GM23338 (cell line): ENCODE measurements around the gene UBL7. TPM values are rescaled to one million over a fixed set of nuclear protein-coding genes. Genes with fewer than 3 reads are reported as not detected.

Experiments
- ATAC-seq: fragments of 200-7000 bp; cut with Tn5 transposase; 3 replicates; pipeline ENCODE4 v1.9.1; 2020
- DNase-seq: peaks from one replicate; pipeline ENCODE4 v3.0.0-alpha.2; 2015; ENCODE audit warnings: low spot score
- H2AFZ ChIP-seq: fragments of 200-600 bp; sonication (generic); 2 replicates; pipeline ENCODE4 v1.8.0; 2016; ENCODE audit warnings: antibody characterized with exemption, mild to moderate bottlenecking, moderate library complexity
- H3F3A ChIP-seq: fragments of 200-600 bp; sonication (generic); replicated peaks from 2 replicates; pipeline ENCODE4 v1.8.0; 2017; ENCODE audit warnings: antibody characterized with exemption, mixed run types, low read depth
- H3K27ac ChIP-seq: fragments of 200-600 bp; sonication (generic); 2 replicates; pipeline ENCODE4 v1.6.1; 2016; ENCODE audit warnings: low read depth
- H3K27me3 ChIP-seq: fragments of 200-600 bp; sonication (generic); 2 replicates; pipeline ENCODE4 v1.8.0; 2016; ENCODE audit warnings: mild to moderate bottlenecking, mixed run types, moderate library complexity; ENCODE audit not compliant: insufficient read depth
- H3K36me3 ChIP-seq: fragments of 200-600 bp; sonication (generic); 2 replicates; pipeline ENCODE4 v1.8.0; 2016; ENCODE audit warnings: mild to moderate bottlenecking; ENCODE audit not compliant: insufficient read depth
- H3K4me1 ChIP-seq: fragments of 200-600 bp; sonication (generic); 2 replicates; pipeline ENCODE4 v1.8.0; 2016; ENCODE audit warnings: mild to moderate bottlenecking, moderate library complexity; ENCODE audit not compliant: insufficient read depth
- H3K4me2 ChIP-seq: fragments of 200-600 bp; sonication (generic); 2 replicates; pipeline ENCODE4 v1.7.1; 2017; ENCODE audit warnings: mixed run types
- H3K4me3 ChIP-seq: fragments of 200-600 bp; sonication (generic); 2 replicates; pipeline ENCODE4 v1.6.1; 2016; ENCODE audit warnings: mixed run types
- H3K79me2 ChIP-seq: fragments of 200-600 bp; sonication (generic); replicated peaks from 2 replicates; pipeline ENCODE4 v1.8.0; 2017; ENCODE audit warnings: mild to moderate bottlenecking; ENCODE audit not compliant: insufficient read depth
- H3K9me2 ChIP-seq: fragments of 200-600 bp; sonication (generic); 2 replicates; pipeline ENCODE4 v1.8.0; 2017; ENCODE audit not compliant: insufficient read depth
- H4K20me1 ChIP-seq: fragments of 200-600 bp; sonication (generic); replicated peaks from 2 replicates; pipeline ENCODE4 v1.8.0; 2017; ENCODE audit warnings: mild to moderate bottlenecking; ENCODE audit not compliant: insufficient read depth
- H3K27ac Mint-ChIP-seq: 2 replicates; pipeline ENCODE4 v1.8.0; 2020; ENCODE audit warnings: inconsistent platforms, mild to moderate bottlenecking, moderate library complexity, mixed read lengths
- H3K27me3 Mint-ChIP-seq: 3 replicates; pipeline ENCODE4 v1.8.0; 2022; ENCODE audit warnings: low read depth, mild to moderate bottlenecking, moderate library complexity, mixed read lengths, inconsistent platforms; ENCODE audit not compliant: insufficient read depth, poor library complexity
- H3K36me3 Mint-ChIP-seq: 3 replicates; pipeline ENCODE4 v1.8.0; 2021; ENCODE audit warnings: low read depth, mild to moderate bottlenecking, inconsistent platforms, moderate library complexity, mixed read lengths
- H3K4me1 Mint-ChIP-seq: 3 replicates; pipeline ENCODE4 v1.8.0; 2020; ENCODE audit warnings: mild to moderate bottlenecking, inconsistent platforms, mixed read lengths
- H3K4me3 Mint-ChIP-seq: 3 replicates; pipeline ENCODE4 v1.8.0; 2021; ENCODE audit warnings: moderate library complexity, mild to moderate bottlenecking, inconsistent platforms, mixed read lengths
- H3K9me3 Mint-ChIP-seq: 3 replicates; pipeline ENCODE4 v1.8.0; 2020; ENCODE audit warnings: moderate library complexity, mild to moderate bottlenecking, inconsistent platforms, mixed read lengths
- CREB1 ChIP-seq: fragments of 250-450 bp; sonication (Bioruptor Pico); IDR thresholded peaks from 2 replicates; pipeline ENCODE4 v1.5.0; 2020; ENCODE audit warnings: low read depth, mild to moderate bottlenecking, moderate library complexity
- EZH2phosphoT487 ChIP-seq: fragments of 200-600 bp; sonication (generic); IDR thresholded peaks from one replicate; pipeline ENCODE4 v1.8.1; 2018; ENCODE audit warnings: antibody characterized with exemption; ENCODE audit not compliant: unreplicated experiment
- JUNB ChIP-seq: IDR thresholded peaks from one replicate; pipeline ENCODE4 v1.6.1; 2016; ENCODE audit warnings: antibody characterized with exemption; ENCODE audit not compliant: unreplicated experiment
- NANOG ChIP-seq: IDR thresholded peaks from 2 replicates; pipeline ENCODE4 v1.6.1; 2016; ENCODE audit warnings: antibody characterized with exemption, borderline replicate concordance
- POLR2AphosphoS5 ChIP-seq: IDR thresholded peaks from 2 replicates; pipeline ENCODE4 v1.6.1; 2016; ENCODE audit warnings: antibody characterized with exemption, low read depth
- ZNF114 ChIP-seq: fragments of 250-450 bp; sonication (Bioruptor Pico); IDR thresholded peaks from 2 replicates; pipeline ENCODE4 v1.5.0; 2020; ENCODE audit warnings: mild to moderate bottlenecking, moderate library complexity
- ZNF331 ChIP-seq: fragments of 250-450 bp; sonication (Bioruptor Pico); IDR thresholded peaks from 2 replicates; pipeline ENCODE4 v1.5.0; 2020; ENCODE audit warnings: low read depth, mild to moderate bottlenecking, moderate library complexity
- ZNF462 ChIP-seq: fragments of 250-450 bp; sonication (Bioruptor Pico); IDR thresholded peaks from 2 replicates; pipeline ENCODE4 v1.5.0; 2020; ENCODE audit warnings: mild to moderate bottlenecking, moderate library complexity
- polyA plus RNA-seq: library from polyadenylated mRNA; unstranded; fragments of >200 nt; fragmentation: Nextera tagmentation; extraction: Ambion mirVana; gene quantifications from 2 replicates; pipeline ENCODE4 v1.2.1, GENCODE V29; 2016
- total RNA-seq: library from RNA; depleted of rRNA; stranded (reverse); fragments of >200 nt; shearing (Covaris generic); gene quantifications from 2 replicates; pipeline ENCODE4 v1.2.3, GENCODE V29; 2014
- TF ChIP-seq, protein P1 (sequence below): IDR thresholded peaks from one replicate; pipeline ENCODE4 v1.6.1; 2018; ENCODE audit warnings: antibody characterized with exemption; ENCODE audit not compliant: unreplicated experiment
- TF ChIP-seq, protein P2 (sequence below): IDR thresholded peaks from 2 replicates; pipeline ENCODE4 v1.6.1; 2016; ENCODE audit warnings: antibody characterized with exemption

Gene UBL7
- total and polyA plus RNA-seq, 2 experiments from 2014 or later, result 73.7 to 99.2 TPM

DNA sequence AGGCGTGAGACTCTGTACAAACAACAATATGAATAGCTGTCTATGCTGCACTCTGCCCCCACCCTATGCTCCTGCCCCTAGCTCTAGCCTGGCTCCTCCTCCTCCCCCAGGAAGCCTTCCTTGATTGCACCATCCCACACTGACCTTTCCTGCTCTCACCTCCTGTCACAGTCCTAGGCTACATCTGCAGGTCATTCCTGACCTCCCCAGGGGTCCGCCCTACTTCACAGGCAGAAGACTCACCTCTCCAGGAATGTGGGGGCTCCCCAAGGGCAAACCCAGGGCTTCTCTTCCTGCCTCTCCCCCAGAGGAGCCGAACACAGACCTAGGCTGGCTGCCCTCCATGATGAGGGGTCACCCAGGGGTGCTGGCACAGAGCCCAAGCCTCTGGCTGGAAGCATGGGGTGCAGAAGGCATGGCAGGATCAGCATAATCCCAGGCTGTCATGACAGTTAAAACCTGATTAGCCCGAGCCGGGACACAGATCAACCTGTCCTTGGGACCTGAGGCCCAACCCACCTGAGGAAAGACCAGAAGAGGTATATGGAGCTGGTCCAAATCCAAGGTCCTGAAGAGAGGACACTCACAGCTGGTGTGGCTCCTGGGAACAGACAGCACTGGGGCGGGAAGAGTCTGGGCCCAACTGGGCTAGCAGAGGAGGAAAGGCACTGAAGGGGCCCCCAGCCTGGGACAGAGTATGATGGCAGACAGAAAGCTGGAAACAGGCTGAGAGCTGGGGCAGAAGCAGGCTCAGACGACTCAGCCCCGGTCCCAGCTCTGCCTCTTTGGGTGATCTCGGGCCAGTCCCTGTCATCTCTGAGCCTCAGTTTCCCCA is 33.1 kb downstream of the UBL7 start (continued):
- no peak for TF ChIP-seq ZNF114
- no peak for TF ChIP-seq ZNF331
- TF ChIP-seq EZH2phosphoT487, result no peak
- TF ChIP-seq POLR2AphosphoS5, result no peak
- no peak for TF ChIP-seq NANOG

- Histone ChIP-seq H3F3A (no peaks in the 10 kb centered on the region), H3K4me3 (no peak overlapping the region), H3K4me1 (peaks cover 23% of the 10 kb centered on the region), H3K27me3 (no peaks in the 10 kb centered on the region), H4K20me1 (peaks cover 3% of the 10 kb centered on the region), H3K9me2 (no peaks in the 10 kb centered on the region), H3K79me2 (peaks cover 22% of the 10 kb centered on the region), H3K27ac (no peak overlapping the region), H3K4me2 (no peak overlapping the region), H2AFZ (no peak overlapping the region), H3K36me3 (no peaks in the 10 kb centered on the region)
- Mint-ChIP-seq H3K36me3 (no peaks in the 10 kb centered on the region; the same call in 2 of the 3 replicates), H3K27ac (no peak overlapping the region), H3K4me3 (no peak overlapping the region), H3K9me3 (no peaks in the 10 kb centered on the region), H3K27me3 (peaks cover 14% of the 10 kb centered on the region), H3K4me1 (peaks cover 48% of the 10 kb centered on the region)
- DNase-seq (no peak), ATAC-seq (no peak)
- TF ChIP-seq ZNF114 (no peak), ZNF462 (CRISPR knock-in tag) (no peak), JUNB (no peak), CREB1 (CRISPR knock-in tag) (no peak), NANOG (no peak)
- TF ChIP-seq, protein P1, sequence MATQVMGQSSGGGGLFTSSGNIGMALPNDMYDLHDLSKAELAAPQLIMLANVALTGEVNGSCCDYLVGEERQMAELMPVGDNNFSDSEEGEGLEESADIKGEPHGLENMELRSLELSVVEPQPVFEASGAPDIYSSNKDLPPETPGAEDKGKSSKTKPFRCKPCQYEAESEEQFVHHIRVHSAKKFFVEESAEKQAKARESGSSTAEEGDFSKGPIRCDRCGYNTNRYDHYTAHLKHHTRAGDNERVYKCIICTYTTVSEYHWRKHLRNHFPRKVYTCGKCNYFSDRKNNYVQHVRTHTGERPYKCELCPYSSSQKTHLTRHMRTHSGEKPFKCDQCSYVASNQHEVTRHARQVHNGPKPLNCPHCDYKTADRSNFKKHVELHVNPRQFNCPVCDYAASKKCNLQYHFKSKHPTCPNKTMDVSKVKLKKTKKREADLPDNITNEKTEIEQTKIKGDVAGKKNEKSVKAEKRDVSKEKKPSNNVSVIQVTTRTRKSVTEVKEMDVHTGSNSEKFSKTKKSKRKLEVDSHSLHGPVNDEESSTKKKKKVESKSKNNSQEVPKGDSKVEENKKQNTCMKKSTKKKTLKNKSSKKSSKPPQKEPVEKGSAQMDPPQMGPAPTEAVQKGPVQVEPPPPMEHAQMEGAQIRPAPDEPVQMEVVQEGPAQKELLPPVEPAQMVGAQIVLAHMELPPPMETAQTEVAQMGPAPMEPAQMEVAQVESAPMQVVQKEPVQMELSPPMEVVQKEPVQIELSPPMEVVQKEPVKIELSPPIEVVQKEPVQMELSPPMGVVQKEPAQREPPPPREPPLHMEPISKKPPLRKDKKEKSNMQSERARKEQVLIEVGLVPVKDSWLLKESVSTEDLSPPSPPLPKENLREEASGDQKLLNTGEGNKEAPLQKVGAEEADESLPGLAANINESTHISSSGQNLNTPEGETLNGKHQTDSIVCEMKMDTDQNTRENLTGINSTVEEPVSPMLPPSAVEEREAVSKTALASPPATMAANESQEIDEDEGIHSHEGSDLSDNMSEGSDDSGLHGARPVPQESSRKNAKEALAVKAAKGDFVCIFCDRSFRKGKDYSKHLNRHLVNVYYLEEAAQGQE, result no peak
- TF ChIP-seq, protein P2, sequence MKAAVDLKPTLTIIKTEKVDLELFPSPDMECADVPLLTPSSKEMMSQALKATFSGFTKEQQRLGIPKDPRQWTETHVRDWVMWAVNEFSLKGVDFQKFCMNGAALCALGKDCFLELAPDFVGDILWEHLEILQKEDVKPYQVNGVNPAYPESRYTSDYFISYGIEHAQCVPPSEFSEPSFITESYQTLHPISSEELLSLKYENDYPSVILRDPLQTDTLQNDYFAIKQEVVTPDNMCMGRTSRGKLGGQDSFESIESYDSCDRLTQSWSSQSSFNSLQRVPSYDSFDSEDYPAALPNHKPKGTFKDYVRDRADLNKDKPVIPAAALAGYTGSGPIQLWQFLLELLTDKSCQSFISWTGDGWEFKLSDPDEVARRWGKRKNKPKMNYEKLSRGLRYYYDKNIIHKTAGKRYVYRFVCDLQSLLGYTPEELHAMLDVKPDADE, result no peak
Observed at GRCh38 chr15:74426404-74427281, 34.3 kb downstream of the UBL7 start.
